Embryonic facial prominence (tissue), 1 donor: Measurements from ENCODE around the gene PLA2G15.
A peak's percentile ranks its signal among the peaks of the same experiment; 100 is the strongest.

Source experiments
- DNase-seq: peaks from one replicate; pipeline ENCODE4 v3.0.0-alpha.2; 2016; ENCODE audit errors: extremely low spot score

The PLA2G15 gene, protein sequence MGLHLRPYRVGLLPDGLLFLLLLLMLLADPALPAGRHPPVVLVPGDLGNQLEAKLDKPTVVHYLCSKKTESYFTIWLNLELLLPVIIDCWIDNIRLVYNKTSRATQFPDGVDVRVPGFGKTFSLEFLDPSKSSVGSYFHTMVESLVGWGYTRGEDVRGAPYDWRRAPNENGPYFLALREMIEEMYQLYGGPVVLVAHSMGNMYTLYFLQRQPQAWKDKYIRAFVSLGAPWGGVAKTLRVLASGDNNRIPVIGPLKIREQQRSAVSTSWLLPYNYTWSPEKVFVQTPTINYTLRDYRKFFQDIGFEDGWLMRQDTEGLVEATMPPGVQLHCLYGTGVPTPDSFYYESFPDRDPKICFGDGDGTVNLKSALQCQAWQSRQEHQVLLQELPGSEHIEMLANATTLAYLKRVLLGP

DNA sequence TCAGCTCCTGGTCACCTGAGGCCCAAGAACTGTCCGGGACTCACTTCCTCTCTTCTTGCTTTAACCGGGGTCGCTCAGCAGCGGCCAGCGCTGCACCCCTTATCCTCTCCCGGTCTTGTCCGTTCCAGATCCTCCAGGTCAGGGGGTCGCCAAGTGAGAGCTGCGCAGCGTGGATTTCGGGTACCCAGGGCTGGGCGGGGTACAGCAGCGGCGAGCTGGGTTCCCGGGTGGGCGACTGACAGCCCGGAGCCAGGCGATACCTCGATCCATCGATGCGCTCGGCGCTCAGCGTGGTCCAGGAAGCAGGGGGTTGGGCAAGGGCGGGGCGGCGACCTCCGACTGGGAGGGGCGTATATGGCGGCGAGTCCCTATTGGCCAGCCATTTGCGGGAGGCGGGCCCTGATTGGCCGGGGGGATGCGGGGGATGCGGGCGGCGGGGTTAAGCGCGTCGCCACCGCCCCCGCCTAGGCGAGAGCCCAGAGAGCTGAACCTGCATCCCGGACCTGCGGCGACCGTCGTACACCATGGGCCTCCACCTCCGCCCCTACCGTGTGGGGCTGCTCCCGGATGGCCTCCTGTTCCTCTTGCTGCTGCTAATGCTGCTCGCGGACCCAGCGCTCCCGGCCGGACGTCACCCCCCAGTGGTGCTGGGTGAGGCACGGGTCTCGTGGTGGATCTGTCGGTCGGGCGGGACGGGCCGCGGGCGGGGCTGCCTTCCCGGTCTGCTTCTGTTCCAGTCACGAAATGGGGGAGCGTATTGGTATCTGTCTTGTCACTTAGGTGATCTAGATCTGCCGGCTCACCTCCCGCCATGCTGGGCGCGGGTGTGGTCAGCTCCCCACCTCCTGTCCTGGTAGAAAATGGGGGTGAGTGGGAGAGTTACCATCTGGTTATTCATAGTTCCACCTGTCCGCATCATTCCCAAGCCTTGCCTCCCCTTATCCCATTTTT is at the start of gene PLA2G15:
PLA2G15 (plus strand) TSS at position 471 of the 951 bp plus-strand sequence; CDS start at position 525, 54 bp downstream.
- peak; percentile 79 for DNase-seq

- no peak for DNase-seq
Measured at GRCh38 chr16:68197250-68197649, 47.9 kb upstream of the PLA2G15 start.

DNA sequence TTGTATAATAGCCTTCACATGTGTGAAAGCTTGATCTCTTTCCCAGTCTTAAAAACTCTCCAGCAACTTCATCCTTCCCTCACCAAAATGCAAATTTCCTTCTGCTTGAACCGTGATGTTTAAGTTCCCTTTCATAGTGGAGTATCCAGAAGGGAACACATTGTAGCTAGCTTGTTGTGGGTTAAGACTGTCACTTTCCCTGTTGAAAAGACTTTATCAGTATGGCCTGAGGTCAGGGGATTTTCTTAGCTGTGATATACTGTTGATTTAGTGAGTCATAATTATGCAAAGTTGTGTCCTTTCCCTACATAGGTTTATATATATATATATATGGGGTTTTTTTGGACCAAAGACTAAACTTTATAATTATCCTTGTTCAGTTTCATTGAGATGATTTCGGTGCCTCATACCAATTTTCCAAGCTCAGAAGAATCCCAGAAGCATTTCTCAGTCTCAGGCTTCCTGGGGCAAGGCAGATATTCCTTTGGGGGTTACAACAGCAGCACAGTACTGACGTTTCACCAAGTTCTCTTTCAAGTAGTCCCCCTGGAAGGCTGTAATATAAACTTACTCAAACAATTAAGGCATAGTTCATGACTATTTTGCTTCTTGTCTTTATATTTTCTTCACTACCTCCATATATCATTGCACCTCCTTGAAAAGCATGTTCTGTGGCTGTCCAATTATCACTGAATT is 44.9 kb upstream of the PLA2G15 start:
- DNase-seq = no peak

DNA sequence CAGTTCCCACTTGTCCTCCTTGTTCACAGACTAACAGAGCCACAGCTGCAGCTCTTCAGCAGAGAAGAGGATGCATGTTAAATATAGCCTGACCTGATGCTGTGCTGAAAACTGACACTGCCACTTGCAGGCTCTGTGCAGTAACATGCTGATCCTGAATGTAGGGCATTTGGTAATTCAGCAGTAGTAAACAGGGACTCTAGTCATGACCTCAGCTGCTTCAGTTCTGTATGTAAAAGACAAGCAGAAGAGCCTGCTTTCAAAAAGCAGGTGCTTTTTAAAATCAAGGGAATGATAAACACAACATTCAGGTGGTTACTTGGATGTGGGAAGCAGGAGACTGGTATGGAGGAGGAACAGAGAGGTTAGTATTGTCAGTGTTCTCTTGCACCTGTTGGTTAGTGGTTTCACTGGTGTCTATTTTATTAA is 43.1 kb upstream of the PLA2G15 start:
- no peak for DNase-seq

DNA sequence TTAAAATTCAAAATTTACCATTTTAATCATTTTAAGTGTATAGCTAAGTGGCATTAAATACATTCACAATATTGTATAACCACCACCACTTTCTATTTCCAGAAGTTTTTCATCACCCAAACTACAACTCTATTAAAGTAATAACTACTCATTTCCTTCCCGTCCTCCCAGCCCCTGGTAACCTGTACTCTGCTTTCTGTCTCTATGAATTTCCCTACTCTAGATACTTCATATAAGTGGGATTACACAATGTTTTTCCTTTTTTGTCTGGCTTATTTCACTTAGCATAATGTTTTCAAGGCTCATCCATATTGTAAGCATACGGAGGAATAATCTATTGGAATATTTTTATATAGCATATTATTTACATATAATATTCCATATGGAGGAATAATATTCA is 38.9 kb upstream of the PLA2G15 start:
- DNase-seq = no peak

- no peak for DNase-seq
Measured at GRCh38 chr16:68214726-68215125, 30.4 kb upstream of the PLA2G15 start.

DNA sequence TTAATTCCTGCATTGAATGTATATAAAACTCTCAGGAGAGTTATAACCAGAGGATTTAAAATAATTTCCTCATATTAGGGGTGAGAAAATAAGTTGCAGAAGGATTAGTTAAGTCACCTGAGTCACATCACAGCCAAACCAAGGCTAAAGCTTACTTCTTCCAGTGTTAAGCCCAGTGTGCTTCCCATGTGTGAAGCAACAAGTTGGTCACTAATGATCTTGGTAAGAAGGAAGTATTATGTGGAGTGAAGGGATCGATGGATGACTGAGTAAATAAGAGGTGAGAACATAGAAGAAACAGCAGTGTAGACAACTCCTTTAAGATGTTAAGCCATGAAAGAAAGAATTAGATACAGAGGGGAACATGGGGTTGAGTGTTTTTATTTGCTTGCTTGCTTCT is 29.9 kb upstream of the PLA2G15 start:
- DNase-seq = no peak

GRCh38 chr16:68216240-68216639 is 28.9 kb upstream of the PLA2G15 start:
- DNase-seq = no peak

DNA sequence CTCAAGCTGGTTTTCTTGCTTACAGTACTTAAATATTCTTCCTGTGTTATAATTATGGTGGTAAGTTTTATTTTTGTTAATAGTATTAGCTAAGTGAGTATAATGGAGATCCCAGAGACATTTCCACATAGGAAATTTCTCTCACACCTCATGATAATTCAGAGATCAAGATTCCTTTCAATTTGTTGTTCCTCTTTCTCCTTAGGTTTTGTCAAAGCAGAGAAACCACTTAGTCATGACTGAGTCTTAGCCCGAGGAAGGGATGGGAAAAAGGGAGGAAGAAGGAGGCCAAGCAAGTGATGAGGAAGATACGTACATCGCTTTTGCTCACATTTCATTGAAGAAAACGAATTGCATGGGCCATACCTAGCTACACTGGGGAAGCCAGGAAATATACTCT is 27.7 kb upstream of the PLA2G15 start:
- no peak for DNase-seq

- DNase-seq = no peak
Measured at GRCh38 chr16:68219725-68220351, 25.3 kb upstream of the PLA2G15 start.

GRCh38 chr16:68223072-68223471 is 22.1 kb upstream of the PLA2G15 start:
- no peak for DNase-seq

- no peak for DNase-seq
Measured at GRCh38 chr16:68226116-68226515, 19.1 kb upstream of the PLA2G15 start.

- DNase-seq = no peak
Measured at GRCh38 chr16:68227183-68227793, 17.9 kb upstream of the PLA2G15 start.

- no peak for DNase-seq
Measured at GRCh38 chr16:68227850-68228553, 17.2 kb upstream of the PLA2G15 start.

DNA sequence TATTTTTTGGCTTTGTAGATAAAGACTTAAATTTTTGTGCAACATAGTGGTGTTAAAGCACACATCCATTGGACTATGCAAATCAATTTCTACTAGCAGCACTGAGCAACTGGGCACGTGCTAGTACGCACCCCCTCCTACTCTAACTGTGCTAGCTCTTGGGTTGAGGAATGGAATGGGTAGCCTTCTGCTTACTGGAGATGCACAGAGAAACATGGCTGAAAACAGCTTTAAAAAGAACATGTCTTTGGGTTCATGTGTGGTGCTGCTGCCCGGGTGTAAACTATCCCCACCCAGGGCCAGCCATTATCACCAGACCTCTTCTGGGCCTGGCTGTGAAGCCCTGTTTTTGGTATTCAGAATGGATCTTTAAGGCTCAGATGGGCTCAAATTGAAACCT is 16.5 kb upstream of the PLA2G15 start:
- no peak for DNase-seq

DNA sequence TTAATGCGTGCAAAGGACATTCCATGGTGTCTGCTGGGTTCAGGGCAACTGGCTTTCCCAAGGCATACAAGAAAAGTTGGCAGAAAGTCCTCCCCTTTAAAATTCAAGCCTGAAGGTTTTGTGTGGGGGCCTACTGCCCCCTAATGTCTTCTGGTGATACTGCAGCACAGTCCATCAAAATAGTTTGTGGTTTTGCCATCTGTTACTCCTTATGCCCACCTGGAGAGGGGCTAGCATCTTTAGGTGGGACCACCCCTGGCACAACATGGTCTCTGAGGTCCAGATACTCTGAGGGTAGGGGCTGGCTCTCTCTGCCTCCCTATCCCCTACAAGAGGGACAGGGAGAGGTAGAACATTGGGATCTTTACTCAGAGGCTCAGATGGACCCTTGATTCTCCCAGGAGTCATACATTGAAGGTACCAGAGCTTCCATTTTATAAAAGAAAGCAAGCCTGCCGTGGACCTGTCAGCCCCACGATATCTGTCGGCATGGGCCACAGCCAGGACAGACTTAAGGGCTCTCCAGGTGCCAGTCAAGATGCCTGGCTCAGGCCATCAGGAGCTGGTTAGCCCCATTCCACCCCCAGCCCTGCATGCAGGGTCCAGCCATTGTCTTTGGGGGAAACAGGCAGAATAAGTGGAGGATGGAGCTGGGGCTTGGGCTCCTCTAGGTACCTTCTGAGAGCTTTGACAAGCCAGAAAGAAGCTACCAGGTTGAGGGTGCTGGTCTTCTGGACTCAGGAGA is 15.6 kb upstream of the PLA2G15 start:
- DNase-seq = peak; percentile 53

DNA sequence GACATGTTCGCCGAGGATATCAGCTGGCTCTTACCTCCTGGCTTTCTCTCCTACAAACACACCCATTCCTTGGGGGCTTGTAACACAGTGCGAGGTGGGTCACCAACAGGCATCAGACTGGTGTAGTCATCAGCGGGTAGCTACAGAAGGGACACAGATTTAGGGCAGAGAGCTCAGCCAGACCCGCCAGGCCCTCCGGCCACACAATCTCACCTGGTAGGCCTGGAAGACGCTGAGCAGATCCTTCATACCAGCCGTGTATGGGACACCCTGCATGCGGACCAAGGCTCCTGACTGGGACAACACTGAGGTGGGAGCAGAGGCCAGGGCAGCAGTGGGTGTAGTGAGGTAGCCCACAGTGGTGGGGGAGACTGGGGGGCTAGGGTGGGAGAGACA is 15.0 kb upstream of the PLA2G15 start:
- DNase-seq = no peak

GRCh38 chr16:68230956-68231355 is 14.2 kb upstream of the PLA2G15 start:
- DNase-seq = no peak

GRCh38 chr16:68231384-68232136 is 13.6 kb upstream of the PLA2G15 start:
- DNase-seq = no peak
